Measurements from ENCODE around the gene CCDC71L. TPM values are rescaled to one million over a fixed set of nuclear protein-coding genes. Genes with fewer than 3 reads are reported as not detected.

Gene CCDC71L
- total RNA-seq, 1 experiment from 2014 or later = 18.4 TPM

DNA sequence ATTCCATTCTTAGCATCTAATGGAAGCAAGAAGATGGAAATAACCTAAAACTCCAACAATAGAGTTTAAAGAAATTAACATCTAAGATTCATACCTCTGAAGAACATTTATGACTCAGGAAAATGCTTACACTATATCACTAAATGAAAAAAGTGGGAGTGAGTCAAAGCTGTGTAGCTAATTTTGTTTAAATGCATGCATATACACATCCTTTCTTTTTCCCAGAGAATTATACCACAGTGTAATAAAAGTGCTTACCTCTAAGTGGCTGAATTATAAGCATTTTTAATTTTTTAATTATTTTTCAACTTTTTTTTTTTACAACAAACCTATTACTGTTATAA lies 44.3 kb downstream of the CCDC71L start:
- Histone ChIP-seq H3K27me3 (replicated peaks; ENCODE audit: insufficient read depth, low read depth, low read length, poor library complexity) (no peaks in the 10 kb centered on the region), H3K4me1 (ENCODE audit: insufficient read depth, low read length, poor library complexity, severe bottlenecking) (peaks cover 4% of the 10 kb centered on the region), H3K27ac (ENCODE audit: low read depth, low read length, poor library complexity, severe bottlenecking) (no peak overlapping the region), H3K9me3 (ENCODE audit: low read depth, low read length, poor library complexity, severe bottlenecking) (peaks cover 3% of the 10 kb centered on the region), H3K36me3 (ENCODE audit: insufficient read depth, low read length, poor library complexity, severe bottlenecking) (no peaks in the 10 kb centered on the region), H3K4me3 (ENCODE audit: low read depth, low read length, poor library complexity, severe bottlenecking) (no peak overlapping the region)
- DNase-seq (ENCODE audit: low spot score) = no peak
- intact Hi-C loops (cut with micrococcal nuclease; ENCODE audit: unreplicated experiment) = no loop called here
- ChIA-PET CTCF (no interaction called here), POLR2A (ENCODE audit: low non-redundant PET) (no interaction called here)
- no TSS peak for BruUV-seq (replicated peaks)
- TF ChIP-seq, protein P1, sequence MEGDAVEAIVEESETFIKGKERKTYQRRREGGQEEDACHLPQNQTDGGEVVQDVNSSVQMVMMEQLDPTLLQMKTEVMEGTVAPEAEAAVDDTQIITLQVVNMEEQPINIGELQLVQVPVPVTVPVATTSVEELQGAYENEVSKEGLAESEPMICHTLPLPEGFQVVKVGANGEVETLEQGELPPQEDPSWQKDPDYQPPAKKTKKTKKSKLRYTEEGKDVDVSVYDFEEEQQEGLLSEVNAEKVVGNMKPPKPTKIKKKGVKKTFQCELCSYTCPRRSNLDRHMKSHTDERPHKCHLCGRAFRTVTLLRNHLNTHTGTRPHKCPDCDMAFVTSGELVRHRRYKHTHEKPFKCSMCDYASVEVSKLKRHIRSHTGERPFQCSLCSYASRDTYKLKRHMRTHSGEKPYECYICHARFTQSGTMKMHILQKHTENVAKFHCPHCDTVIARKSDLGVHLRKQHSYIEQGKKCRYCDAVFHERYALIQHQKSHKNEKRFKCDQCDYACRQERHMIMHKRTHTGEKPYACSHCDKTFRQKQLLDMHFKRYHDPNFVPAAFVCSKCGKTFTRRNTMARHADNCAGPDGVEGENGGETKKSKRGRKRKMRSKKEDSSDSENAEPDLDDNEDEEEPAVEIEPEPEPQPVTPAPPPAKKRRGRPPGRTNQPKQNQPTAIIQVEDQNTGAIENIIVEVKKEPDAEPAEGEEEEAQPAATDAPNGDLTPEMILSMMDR (conservative IDR thresholded peaks at IDR 0.05; ENCODE audit: low read depth, low read length) = no peak
- TF ChIP-seq EZH2 (IDR thresholded peaks at IDR 0.05; ENCODE audit: borderline replicate concordance, low read depth, low read length, poor library complexity, severe bottlenecking) = no peak

DNA sequence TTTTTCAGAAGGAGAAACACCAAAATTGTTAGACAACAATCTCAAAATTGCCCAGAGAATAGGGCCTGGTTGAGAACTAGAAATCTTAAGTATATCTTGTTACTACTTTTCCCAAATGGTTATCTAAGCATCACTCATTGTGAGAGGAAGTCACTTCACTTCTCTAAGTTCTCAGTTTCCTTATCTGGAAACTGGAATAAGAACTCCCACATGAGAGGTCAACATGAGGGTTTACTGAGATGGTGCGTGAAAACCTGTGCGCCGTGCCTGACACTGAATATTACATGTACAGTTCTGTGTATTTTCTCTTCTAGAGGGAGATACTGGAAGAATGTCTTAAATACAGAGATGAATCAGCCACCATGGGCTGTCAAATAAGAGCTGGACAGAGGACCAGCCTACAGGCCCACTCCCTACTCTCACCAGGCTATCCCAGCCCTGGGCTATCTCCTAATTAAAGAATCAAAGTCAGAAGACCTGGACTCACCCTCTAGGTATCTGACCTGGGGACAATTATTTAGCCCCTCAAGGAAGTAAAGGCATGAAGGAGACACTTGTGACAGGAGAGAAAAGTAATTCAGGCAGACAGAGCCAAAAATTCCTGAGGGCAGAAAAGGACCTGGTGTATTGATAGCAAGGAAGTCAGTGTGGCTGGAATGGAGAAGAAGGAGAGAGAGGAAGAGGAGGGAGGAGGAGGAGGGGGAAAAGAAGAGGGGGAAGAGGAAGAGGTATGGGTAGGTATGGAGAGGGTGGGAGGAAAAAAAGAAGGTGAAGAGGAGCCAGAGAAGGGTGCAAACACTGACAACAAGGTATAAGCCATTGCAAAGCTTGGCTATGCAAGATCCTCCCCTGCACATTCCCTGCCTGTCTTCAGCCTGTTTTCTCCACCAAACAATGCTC lies 44.9 kb downstream of the CCDC71L start:
- peaks cover 4% of the 10 kb centered on the region for H3K4me1 ChIP-seq (ENCODE audit: insufficient read depth, low read length, poor library complexity, severe bottlenecking)
- intact Hi-C loops (cut with micrococcal nuclease; ENCODE audit: unreplicated experiment) = no loop called here
- no peak for TF ChIP-seq EZH2 (IDR thresholded peaks at IDR 0.05; ENCODE audit: borderline replicate concordance, low read depth, low read length, poor library complexity, severe bottlenecking)
- TF ChIP-seq, protein P1 (conservative IDR thresholded peaks at IDR 0.05; ENCODE audit: low read depth, low read length) = no peak
- no peak for DNase-seq (ENCODE audit: low spot score)
- ChIA-PET POLR2A (ENCODE audit: low non-redundant PET) (no interaction called here), CTCF (no interaction called here)
- no peaks in the 10 kb centered on the region for H3K9me3 ChIP-seq (ENCODE audit: low read depth, low read length, poor library complexity, severe bottlenecking)
- no TSS peak for BruUV-seq (replicated peaks)
- H3K36me3 ChIP-seq (ENCODE audit: insufficient read depth, low read length, poor library complexity, severe bottlenecking) = no peaks in the 10 kb centered on the region
- no peak overlapping the region for H3K27ac ChIP-seq (ENCODE audit: low read depth, low read length, poor library complexity, severe bottlenecking)
- H3K4me3 ChIP-seq (ENCODE audit: low read depth, low read length, poor library complexity, severe bottlenecking) = no peak overlapping the region
- no peaks in the 10 kb centered on the region for H3K27me3 ChIP-seq (replicated peaks; ENCODE audit: insufficient read depth, low read depth, low read length, poor library complexity)

DNA sequence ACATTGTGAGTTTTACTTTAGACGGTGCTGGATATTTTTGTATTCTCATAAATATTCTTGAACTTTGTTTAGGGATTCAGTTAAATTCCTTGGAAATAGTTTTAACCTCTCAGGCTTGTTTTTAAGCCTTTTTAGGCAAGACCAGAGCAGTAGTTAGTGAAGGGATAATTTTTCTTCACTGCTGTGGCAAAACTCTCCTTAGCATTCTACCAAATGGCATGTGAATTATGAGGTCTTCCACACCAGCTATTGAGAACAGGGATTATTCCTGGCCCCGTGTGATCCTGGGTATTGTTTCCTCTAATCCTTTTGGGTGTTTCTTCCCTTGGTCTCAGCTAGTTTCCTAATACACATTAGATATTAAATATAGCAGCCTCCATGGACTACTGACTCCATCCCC lies 46.2 kb downstream of the CCDC71L start:
- Histone ChIP-seq H3K4me3 (ENCODE audit: low read depth, low read length, poor library complexity, severe bottlenecking) (no peak overlapping the region), H3K4me1 (ENCODE audit: insufficient read depth, low read length, poor library complexity, severe bottlenecking) (peaks cover 4% of the 10 kb centered on the region), H3K27ac (ENCODE audit: low read depth, low read length, poor library complexity, severe bottlenecking) (no peak overlapping the region), H3K9me3 (ENCODE audit: low read depth, low read length, poor library complexity, severe bottlenecking) (no peaks in the 10 kb centered on the region), H3K36me3 (ENCODE audit: insufficient read depth, low read length, poor library complexity, severe bottlenecking) (no peaks in the 10 kb centered on the region), H3K27me3 (replicated peaks; ENCODE audit: insufficient read depth, low read depth, low read length, poor library complexity) (no peaks in the 10 kb centered on the region)
- TF ChIP-seq, protein P1 (conservative IDR thresholded peaks at IDR 0.05; ENCODE audit: low read depth, low read length) = no peak
- no peak for TF ChIP-seq EZH2 (IDR thresholded peaks at IDR 0.05; ENCODE audit: borderline replicate concordance, low read depth, low read length, poor library complexity, severe bottlenecking)
- DNase-seq (ENCODE audit: low spot score) = no peak
- intact Hi-C loops (cut with micrococcal nuclease; ENCODE audit: unreplicated experiment) = no loop called here
- ChIA-PET POLR2A (ENCODE audit: low non-redundant PET) (no interaction called here), CTCF (no interaction called here)
- BruUV-seq (replicated peaks) = no TSS peak

Measured in A673 (cell line).